HEK293 (cell line): Measurements from ENCODE around the gene VWF.
A peak's percentile ranks its signal among the peaks of the same experiment; 100 is the strongest.

ENCODE experiments used
- CTCF ChIA-PET: fragments of 350-600 bp; formaldehyde crosslinking; extraction: SDS; loops from one replicate; lab custom pipeline; 2021; ENCODE audit warnings: antibody characterized with exemption; lab: Yijun Ruan, JAX
- POLR2A ChIA-PET: fragments of 300-600 bp; formaldehyde crosslinking; extraction: SDS; loops from one replicate; lab custom pipeline; 2020; ENCODE audit warnings: antibody characterized with exemption, inconsistent platforms; lab: Yijun Ruan, JAX
- H3K27ac ChIP-seq: fragments of 200-500 bp; sonication (Bioruptor generic); 2 replicates; pipeline ENCODE4 v1.5.1; 2014; ENCODE audit warnings: low read depth, low read length, control low read depth, inconsistent platforms; ENCODE audit errors: extremely low read depth
- H3K36me3 ChIP-seq, 2 experiments: fragments of 200-500 bp in 1 of 2; sonication (Bioruptor generic) in 1 of 2; 1 replicate in 1 of 2; 2 replicates in 1 of 2; pipeline ENCODE4 v1.5.1; 2014 to 2017; ENCODE audit warnings: inconsistent platforms in 2 of 2, low read length in 2 of 2; ENCODE audit not compliant: control insufficient read depth in 2 of 2, insufficient read depth in 1 of 2
- H3K4me1 ChIP-seq: fragments of 200-500 bp; sonication (Bioruptor generic); 2 replicates; pipeline ENCODE4 v1.5.1; 2014; ENCODE audit warnings: mild to moderate bottlenecking, low read length, inconsistent platforms; ENCODE audit not compliant: control insufficient read depth, insufficient read depth
- H3K4me3 ChIP-seq: 2 replicates; pipeline ENCODE4 v1.5.1; 2011; ENCODE audit warnings: low read depth, mild to moderate bottlenecking, control low read depth, low read length, moderate library complexity
- H3K9me3 ChIP-seq: fragments of 200-500 bp; sonication (Bioruptor generic); 2 replicates; pipeline ENCODE4 v1.5.1; 2014; ENCODE audit warnings: low read depth, low read length, inconsistent platforms; ENCODE audit not compliant: control insufficient read depth, insufficient read depth
- HOXC10 ChIP-seq: sonication (generic); formaldehyde crosslinking; IDR thresholded peaks from 2 replicates; pipeline ENCODE4 v1.8.1; 2023; ENCODE audit warnings: mild to moderate bottlenecking, missing genetic modification reagents
- IKZF3 ChIP-seq: fragments of 450-650 bp; IDR thresholded peaks from 2 replicates; pipeline ENCODE4 v1.5.0; 2018; ENCODE audit warnings: missing biosample characterization, mild to moderate bottlenecking, missing genetic modification characterization, moderate library complexity
- KLF17 ChIP-seq: fragments of 450-650 bp; formaldehyde crosslinking; IDR thresholded peaks from 2 replicates; pipeline ENCODE4 v1.5.1; 2016; ENCODE audit warnings: missing biosample characterization, missing genetic modification characterization
- KLF9 ChIP-seq: fragments of 450-650 bp; formaldehyde crosslinking; IDR thresholded peaks from 2 replicates; pipeline ENCODE4 v1.5.1; 2016; ENCODE audit warnings: missing biosample characterization, missing genetic modification characterization, low read depth
- PRDM1 ChIP-seq: fragments of 450-650 bp; formaldehyde crosslinking; IDR thresholded peaks from 2 replicates; pipeline ENCODE4; 2016; ENCODE audit warnings: missing biosample characterization, missing genetic modification characterization
- SP3 ChIP-seq: fragments of 450-650 bp; formaldehyde crosslinking; IDR thresholded peaks from 2 replicates; pipeline ENCODE4 v1.5.1; 2016; ENCODE audit warnings: missing biosample characterization, missing genetic modification characterization
- ZBTB20 ChIP-seq: fragments of 450-650 bp; formaldehyde crosslinking; IDR thresholded peaks from 2 replicates; pipeline ENCODE4 v1.5.1; 2016; ENCODE audit warnings: missing biosample characterization, missing genetic modification characterization
- ZBTB48 ChIP-seq: fragments of 450-650 bp; formaldehyde crosslinking; IDR thresholded peaks from 2 replicates; pipeline ENCODE4 v1.5.1; 2016; ENCODE audit warnings: missing biosample characterization, missing genetic modification characterization
- ZIC2 ChIP-seq: fragments of 450-650 bp; formaldehyde crosslinking; IDR thresholded peaks from 2 replicates; pipeline ENCODE4 v1.5.1; 2016; ENCODE audit warnings: missing biosample characterization, missing genetic modification characterization
- ZNF10 ChIP-seq: fragments of 450-650 bp; formaldehyde crosslinking; IDR thresholded peaks from 2 replicates; pipeline ENCODE4 v1.5.1; 2017; ENCODE audit warnings: missing biosample characterization, missing genetic modification characterization
- ZNF112 ChIP-seq: fragments of 450-650 bp; formaldehyde crosslinking; IDR thresholded peaks from 2 replicates; pipeline ENCODE4 v1.5.0; 2017; ENCODE audit warnings: missing biosample characterization, missing genetic modification characterization
- ZNF132 ChIP-seq: fragments of 450-650 bp; formaldehyde crosslinking; IDR thresholded peaks from 2 replicates; pipeline ENCODE4 v1.5.1; 2017; ENCODE audit warnings: missing biosample characterization, missing genetic modification characterization, borderline replicate concordance
- ZNF148 ChIP-seq: fragments of 450-650 bp; formaldehyde crosslinking; IDR thresholded peaks from 2 replicates; pipeline ENCODE4 v1.5.0; 2017; ENCODE audit warnings: missing biosample characterization, missing genetic modification characterization, borderline replicate concordance
- ZNF184 ChIP-seq: fragments of 450-650 bp; IDR thresholded peaks from 2 replicates; pipeline ENCODE4 v1.5.1; 2018; ENCODE audit warnings: missing biosample characterization, mild to moderate bottlenecking, missing genetic modification characterization
- ZNF280C ChIP-seq: fragments of 450-650 bp; formaldehyde crosslinking; IDR thresholded peaks from 2 replicates; pipeline ENCODE4 v1.5.1; 2016; ENCODE audit warnings: missing biosample characterization, missing genetic modification characterization
- ZNF510 ChIP-seq: fragments of 450-650 bp; formaldehyde crosslinking; IDR thresholded peaks from 2 replicates; pipeline ENCODE4 v1.5.1; 2018; ENCODE audit warnings: mild to moderate bottlenecking, missing genetic modification characterization, missing biosample characterization; ENCODE audit not compliant: insufficient replicate concordance
- ZNF514 ChIP-seq: fragments of 450-650 bp; formaldehyde crosslinking; IDR thresholded peaks from 2 replicates; pipeline ENCODE4 v1.5.1; 2016; ENCODE audit warnings: missing biosample characterization, missing genetic modification characterization
- ZNF596 ChIP-seq: fragments of 450-650 bp; IDR thresholded peaks from 2 replicates; pipeline ENCODE4 v1.5.0; 2018; ENCODE audit warnings: missing biosample characterization, mild to moderate bottlenecking, missing genetic modification characterization, moderate library complexity
- ZNF600 ChIP-seq: fragments of 450-650 bp; formaldehyde crosslinking; IDR thresholded peaks from 2 replicates; pipeline ENCODE4 v1.5.1; 2016; ENCODE audit warnings: missing biosample characterization, missing genetic modification characterization
- ZNF621 ChIP-seq: fragments of 450-650 bp; formaldehyde crosslinking; IDR thresholded peaks from 2 replicates; pipeline ENCODE4 v1.5.1; 2017; ENCODE audit warnings: missing biosample characterization, missing genetic modification characterization
- ZNF626 ChIP-seq: fragments of 450-650 bp; sonication (Bioruptor Pico); formaldehyde crosslinking; IDR thresholded peaks from 2 replicates; pipeline ENCODE4 v1.5.1; 2018; ENCODE audit warnings: missing biosample characterization, missing genetic modification characterization, inconsistent platforms
- ZNF76 ChIP-seq: fragments of 450-650 bp; formaldehyde crosslinking; IDR thresholded peaks from 2 replicates; pipeline ENCODE4; 2016; ENCODE audit warnings: low read depth, missing biosample characterization, missing genetic modification characterization, borderline replicate concordance
- ZNF791 ChIP-seq: fragments of 450-650 bp; formaldehyde crosslinking; IDR thresholded peaks from 2 replicates; pipeline ENCODE4 v1.5.1; 2016; ENCODE audit warnings: missing biosample characterization, missing genetic modification characterization
- TF ChIP-seq, protein P1 (sequence below): fragments of 450-650 bp; formaldehyde crosslinking; IDR thresholded peaks from 2 replicates; pipeline ENCODE4 v1.5.1; 2016; ENCODE audit warnings: missing biosample characterization, missing genetic modification characterization
- TF ChIP-seq, protein P2 (sequence below): fragments of 450-650 bp; formaldehyde crosslinking; conservative IDR thresholded peaks from 2 replicates; pipeline ENCODE4 v1.5.1; 2016; ENCODE audit warnings: low read depth, missing biosample characterization, missing genetic modification characterization

The VWF gene

GRCh38 chr12:6122201-6122600 is 2.3 kb downstream of the VWF start:
- TF ChIP-seq ZNF10 (tag by site-specific recombination) (no peak), ZNF510 (tag by site-specific recombination) (no peak), HOXC10 (no peak), ZNF791 (tag by site-specific recombination) (no peak), ZBTB20 (no peak), SP3 (tag by site-specific recombination) (no peak), PRDM1 (tag by site-specific recombination) (no peak), IKZF3 (tag by site-specific recombination) (no peak), ZNF184 (tag by site-specific recombination) (no peak), ZNF280C (tag by site-specific recombination) (no peak), ZNF112 (tag by site-specific recombination) (no peak), ZNF600 (tag by site-specific recombination) (no peak), KLF9 (tag by site-specific recombination) (no peak), ZNF626 (tag by site-specific recombination) (no peak), ZNF76 (tag by site-specific recombination) (no peak), ZNF132 (tag by site-specific recombination) (no peak), ZNF596 (tag by site-specific recombination) (no peak), ZNF514 (tag by site-specific recombination) (no peak), KLF17 (tag by site-specific recombination) (no peak), ZNF148 (tag by site-specific recombination) (no peak)
- CTCF ChIA-PET, result no interaction called here
- POLR2A ChIA-PET, result no interaction called here
- H3K4me3 ChIP-seq, result no peak overlapping the region
- H3K9me3 ChIP-seq, result no peaks in the 10 kb centered on the region
- no peaks in the 10 kb centered on the region for H3K4me1 ChIP-seq
- H3K27ac ChIP-seq, result no peak overlapping the region
- no peaks in the 10 kb centered on the region for H3K36me3 ChIP-seq

DNA sequence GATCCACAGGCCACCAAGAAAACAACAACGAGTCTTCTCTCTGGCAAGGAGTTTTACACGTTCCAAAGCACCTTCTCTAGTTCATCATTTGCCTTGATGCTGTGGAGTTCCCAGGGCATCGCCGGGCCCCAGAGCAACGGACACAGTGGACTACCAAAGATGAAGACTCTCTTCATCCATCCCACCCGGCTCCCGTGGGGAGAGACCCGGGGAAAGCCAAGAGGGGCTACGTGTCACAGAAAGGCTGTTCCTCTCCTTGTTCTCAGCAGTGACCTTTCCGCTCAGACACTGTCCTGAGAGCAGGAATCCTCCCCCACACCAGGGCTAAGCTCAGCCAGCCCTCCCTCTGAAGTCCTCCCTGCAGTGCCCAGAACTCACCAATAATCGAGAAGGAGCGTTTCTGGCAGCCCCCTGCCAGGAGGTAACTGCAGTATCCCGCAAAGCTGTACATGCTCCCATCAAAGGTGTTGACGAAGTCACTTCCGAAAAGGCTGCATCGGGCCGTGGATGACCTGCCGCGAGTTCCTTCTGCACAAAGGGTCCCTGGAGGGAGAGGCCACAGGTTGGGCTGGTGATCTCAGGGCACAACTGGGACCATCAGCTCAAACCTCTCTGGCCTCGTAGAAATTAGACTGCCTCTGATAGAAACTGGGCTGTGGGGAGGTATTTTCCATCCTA is 3.5 kb downstream of the VWF start:
- no peak for TF ChIP-seq ZNF621 (tag by site-specific recombination)
- TF ChIP-seq ZBTB48 (tag by site-specific recombination), result no peak
- TF ChIP-seq, protein P1, sequence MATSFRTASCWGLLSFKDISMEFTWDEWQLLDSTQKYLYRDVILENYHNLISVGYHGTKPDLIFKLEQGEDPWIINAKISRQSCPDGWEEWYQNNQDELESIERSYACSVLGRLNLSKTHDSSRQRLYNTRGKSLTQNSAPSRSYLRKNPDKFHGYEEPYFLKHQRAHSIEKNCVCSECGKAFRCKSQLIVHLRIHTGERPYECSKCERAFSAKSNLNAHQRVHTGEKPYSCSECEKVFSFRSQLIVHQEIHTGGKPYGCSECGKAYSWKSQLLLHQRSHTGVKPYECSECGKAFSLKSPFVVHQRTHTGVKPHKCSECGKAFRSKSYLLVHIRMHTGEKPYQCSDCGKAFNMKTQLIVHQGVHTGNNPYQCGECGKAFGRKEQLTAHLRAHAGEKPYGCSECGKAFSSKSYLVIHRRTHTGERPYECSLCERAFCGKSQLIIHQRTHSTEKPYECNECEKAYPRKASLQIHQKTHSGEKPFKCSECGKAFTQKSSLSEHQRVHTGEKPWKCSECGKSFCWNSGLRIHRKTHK (tag by site-specific recombination), result no peak
- no peak for TF ChIP-seq ZNF600 (tag by site-specific recombination)
- TF ChIP-seq, protein P2, sequence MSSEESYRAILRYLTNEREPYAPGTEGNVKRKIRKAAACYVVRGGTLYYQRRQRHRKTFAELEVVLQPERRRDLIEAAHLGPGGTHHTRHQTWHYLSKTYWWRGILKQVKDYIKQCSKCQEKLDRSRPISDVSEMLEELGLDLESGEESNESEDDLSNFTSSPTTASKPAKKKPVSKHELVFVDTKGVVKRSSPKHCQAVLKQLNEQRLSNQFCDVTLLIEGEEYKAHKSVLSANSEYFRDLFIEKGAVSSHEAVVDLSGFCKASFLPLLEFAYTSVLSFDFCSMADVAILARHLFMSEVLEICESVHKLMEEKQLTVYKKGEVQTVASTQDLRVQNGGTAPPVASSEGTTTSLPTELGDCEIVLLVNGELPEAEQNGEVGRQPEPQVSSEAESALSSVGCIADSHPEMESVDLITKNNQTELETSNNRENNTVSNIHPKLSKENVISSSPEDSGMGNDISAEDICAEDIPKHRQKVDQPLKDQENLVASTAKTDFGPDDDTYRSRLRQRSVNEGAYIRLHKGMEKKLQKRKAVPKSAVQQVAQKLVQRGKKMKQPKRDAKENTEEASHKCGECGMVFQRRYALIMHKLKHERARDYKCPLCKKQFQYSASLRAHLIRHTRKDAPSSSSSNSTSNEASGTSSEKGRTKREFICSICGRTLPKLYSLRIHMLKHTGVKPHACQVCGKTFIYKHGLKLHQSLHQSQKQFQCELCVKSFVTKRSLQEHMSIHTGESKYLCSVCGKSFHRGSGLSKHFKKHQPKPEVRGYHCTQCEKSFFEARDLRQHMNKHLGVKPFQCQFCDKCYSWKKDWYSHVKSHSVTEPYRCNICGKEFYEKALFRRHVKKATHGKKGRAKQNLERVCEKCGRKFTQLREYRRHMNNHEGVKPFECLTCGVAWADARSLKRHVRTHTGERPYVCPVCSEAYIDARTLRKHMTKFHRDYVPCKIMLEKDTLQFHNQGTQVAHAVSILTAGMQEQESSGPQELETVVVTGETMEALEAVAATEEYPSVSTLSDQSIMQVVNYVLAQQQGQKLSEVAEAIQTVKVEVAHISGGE (tag by site-specific recombination), result no peak
- TF ChIP-seq ZIC2 (tag by site-specific recombination), result peak; percentile 43

More for the DNA sequence above, 3.5 kb downstream of the VWF start:
- Histone ChIP-seq H3K9me3 (no peaks in the 10 kb centered on the region), H3K4me3 (no peak overlapping the region), H3K36me3 (no peaks in the 10 kb centered on the region), H3K4me1 (no peaks in the 10 kb centered on the region), H3K27ac (no peak overlapping the region)
- POLR2A ChIA-PET, result no interaction called here
- CTCF ChIA-PET, result interaction anchor here (0.7 kb wide), 1 partner anchor 67 kb away, joined by 3 read pairs; no protein-coding TSS in a partner anchor
